Measurements from ENCODE around the gene KRT82.

The KRT82 gene

GRCh38 chr12:52364061-52364460, 42.1 kb downstream of the KRT82 start:
- no peak overlapping the region for H3K4me3 ChIP-seq (ENCODE audit: insufficient read depth, low read depth, low read length)
- H3K27me3 ChIP-seq (ENCODE audit: control insufficient read depth, insufficient read depth, low read length, poor library complexity, severe bottlenecking), result no peaks in the 10 kb centered on the region
- 93 to 94% methylated on average over 6 to 7 of the region's 7 CpGs for WGBS, 2 experiments

GRCh38 chr12:52363111-52363679, 42.9 kb downstream of the KRT82 start:
- H3K36me3 ChIP-seq (ENCODE audit: control insufficient read depth, insufficient read depth, low read length), result no peaks in the 10 kb centered on the region
- H3K4me1 ChIP-seq (ENCODE audit: control insufficient read depth, insufficient read depth, low read length), result no peaks in the 10 kb centered on the region
- no peak overlapping the region for H3K4me3 ChIP-seq (ENCODE audit: insufficient read depth, low read depth, low read length)
- WGBS, 2 experiments, result 94 to 95% methylated on average over 12 of the region's 12 CpGs
- no peaks in the 10 kb centered on the region for H3K27me3 ChIP-seq (ENCODE audit: control insufficient read depth, insufficient read depth, low read length, poor library complexity, severe bottlenecking)
- no peaks in the 10 kb centered on the region for H3K9me3 ChIP-seq (ENCODE audit: control insufficient read depth, low read length)
- no peak overlapping the region for H3K27ac ChIP-seq (ENCODE audit: insufficient read depth, low read depth, low read length, poor library complexity, severe bottlenecking)

More at GRCh38 chr12:52364061-52364460, 42.1 kb downstream of the KRT82 start:
- no peaks in the 10 kb centered on the region for H3K4me1 ChIP-seq (ENCODE audit: control insufficient read depth, insufficient read depth, low read length)
- no peaks in the 10 kb centered on the region for H3K9me3 ChIP-seq (ENCODE audit: control insufficient read depth, low read length)
- H3K27ac ChIP-seq (ENCODE audit: insufficient read depth, low read depth, low read length, poor library complexity, severe bottlenecking), result no peak overlapping the region
- no peaks in the 10 kb centered on the region for H3K36me3 ChIP-seq (ENCODE audit: control insufficient read depth, insufficient read depth, low read length)

DNA sequence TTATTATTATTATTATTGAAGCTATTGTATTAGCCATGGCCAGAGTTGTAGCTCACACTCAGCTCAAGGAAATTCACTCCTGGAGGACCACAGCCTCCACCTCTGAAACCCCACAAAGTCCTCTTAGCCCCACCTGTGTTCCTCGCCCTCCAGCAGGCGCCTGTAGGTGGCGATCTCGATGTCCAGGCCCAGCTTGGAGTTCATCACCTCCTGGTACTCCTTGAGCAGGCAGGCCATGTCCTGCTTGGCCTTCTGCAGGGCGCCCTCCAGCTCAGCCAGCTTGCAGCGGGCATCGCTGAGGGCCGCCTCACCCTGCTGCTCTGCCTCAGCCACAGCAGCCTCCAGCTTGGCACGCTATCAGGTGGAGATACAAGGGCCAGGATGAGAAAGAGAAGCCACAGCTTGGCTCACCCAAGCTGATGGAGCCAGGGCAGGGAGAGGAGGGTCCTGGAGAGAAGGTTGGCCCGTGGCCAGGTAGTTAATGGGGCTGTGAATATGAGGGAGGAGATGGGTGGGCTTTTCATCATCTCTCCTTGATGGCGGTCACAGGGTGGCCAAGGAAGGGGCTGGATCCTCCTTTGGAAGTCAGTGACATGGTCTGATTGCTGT, 43.9 kb downstream of the KRT82 start:
- Histone ChIP-seq H3K27me3 (ENCODE audit: control insufficient read depth, insufficient read depth, low read length, poor library complexity, severe bottlenecking) (no peaks in the 10 kb centered on the region), H3K27ac (ENCODE audit: insufficient read depth, low read depth, low read length, poor library complexity, severe bottlenecking) (no peak overlapping the region), H3K9me3 (ENCODE audit: control insufficient read depth, low read length) (no peaks in the 10 kb centered on the region), H3K36me3 (ENCODE audit: control insufficient read depth, insufficient read depth, low read length) (no peaks in the 10 kb centered on the region), H3K4me3 (ENCODE audit: insufficient read depth, low read depth, low read length) (no peak overlapping the region), H3K4me1 (ENCODE audit: control insufficient read depth, insufficient read depth, low read length) (no peaks in the 10 kb centered on the region)
- 86 to 87% methylated on average over 11 of the region's 11 CpGs for WGBS, 2 experiments

DNA sequence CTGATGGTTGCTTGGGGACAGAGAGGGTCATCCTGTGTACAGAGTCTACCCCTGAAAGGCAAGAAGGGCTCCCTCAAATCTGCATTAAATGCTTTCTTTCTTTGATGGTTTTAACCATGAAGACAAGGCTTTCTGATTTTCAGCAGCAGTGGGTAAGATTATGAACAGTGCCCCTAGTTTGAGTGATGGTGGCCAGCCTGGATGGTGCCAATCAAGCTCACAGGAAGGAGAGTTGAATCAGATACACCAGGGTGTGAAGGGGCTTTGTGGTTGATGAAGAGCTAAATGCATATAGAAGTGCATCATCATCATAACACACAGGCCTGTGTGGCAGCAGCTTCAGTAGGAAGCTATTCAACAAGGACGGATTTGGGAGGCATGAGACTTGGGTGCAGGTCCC, 44.6 kb downstream of the KRT82 start:
- no peaks in the 10 kb centered on the region for H3K4me1 ChIP-seq (ENCODE audit: control insufficient read depth, insufficient read depth, low read length)
- 95 to 100% methylated on average over 1 of the region's 1 CpG for WGBS, 2 experiments
- no peaks in the 10 kb centered on the region for H3K9me3 ChIP-seq (ENCODE audit: control insufficient read depth, low read length)
- no peak overlapping the region for H3K4me3 ChIP-seq (ENCODE audit: insufficient read depth, low read depth, low read length)
- H3K27ac ChIP-seq (ENCODE audit: insufficient read depth, low read depth, low read length, poor library complexity, severe bottlenecking), result no peak overlapping the region
- no peaks in the 10 kb centered on the region for H3K27me3 ChIP-seq (ENCODE audit: control insufficient read depth, insufficient read depth, low read length, poor library complexity, severe bottlenecking)
- no peaks in the 10 kb centered on the region for H3K36me3 ChIP-seq (ENCODE audit: control insufficient read depth, insufficient read depth, low read length)

- Histone ChIP-seq H3K4me1 (ENCODE audit: control insufficient read depth, insufficient read depth, low read length) (no peaks in the 10 kb centered on the region), H3K27ac (ENCODE audit: insufficient read depth, low read depth, low read length, poor library complexity, severe bottlenecking) (no peak overlapping the region), H3K9me3 (ENCODE audit: control insufficient read depth, low read length) (no peaks in the 10 kb centered on the region), H3K27me3 (ENCODE audit: control insufficient read depth, insufficient read depth, low read length, poor library complexity, severe bottlenecking) (no peaks in the 10 kb centered on the region), H3K36me3 (ENCODE audit: control insufficient read depth, insufficient read depth, low read length) (no peaks in the 10 kb centered on the region), H3K4me3 (ENCODE audit: insufficient read depth, low read depth, low read length) (no peak overlapping the region)
- 92% methylated on average over 13 of the region's 13 CpGs for WGBS, 2 experiments
Measured at GRCh38 chr12:52360663-52361271, 45.4 kb downstream of the KRT82 start.

- Histone ChIP-seq H3K4me3 (ENCODE audit: insufficient read depth, low read depth, low read length) (no peak overlapping the region), H3K9me3 (ENCODE audit: control insufficient read depth, low read length) (no peaks in the 10 kb centered on the region), H3K27me3 (ENCODE audit: control insufficient read depth, insufficient read depth, low read length, poor library complexity, severe bottlenecking) (no peaks in the 10 kb centered on the region), H3K27ac (ENCODE audit: insufficient read depth, low read depth, low read length, poor library complexity, severe bottlenecking) (no peak overlapping the region), H3K36me3 (ENCODE audit: control insufficient read depth, insufficient read depth, low read length) (no peaks in the 10 kb centered on the region), H3K4me1 (ENCODE audit: control insufficient read depth, insufficient read depth, low read length) (no peaks in the 10 kb centered on the region)
- whole genome bisulfite sequencing, 2 experiments, result 92 to 94% methylated on average over 7 of the region's 7 CpGs
Measured at GRCh38 chr12:52360106-52360662, 46.0 kb downstream of the KRT82 start.

- Histone ChIP-seq H3K27ac (ENCODE audit: insufficient read depth, low read depth, low read length, poor library complexity, severe bottlenecking) (no peak overlapping the region), H3K36me3 (ENCODE audit: control insufficient read depth, insufficient read depth, low read length) (no peaks in the 10 kb centered on the region), H3K4me3 (ENCODE audit: insufficient read depth, low read depth, low read length) (no peak overlapping the region), H3K27me3 (ENCODE audit: control insufficient read depth, insufficient read depth, low read length, poor library complexity, severe bottlenecking) (no peaks in the 10 kb centered on the region), H3K4me1 (ENCODE audit: control insufficient read depth, insufficient read depth, low read length) (no peaks in the 10 kb centered on the region), H3K9me3 (ENCODE audit: control insufficient read depth, low read length) (no peaks in the 10 kb centered on the region)
- 91 to 94% methylated on average over 5 of the region's 5 CpGs for WGBS, 2 experiments
Measured at GRCh38 chr12:52359621-52360061, 46.5 kb downstream of the KRT82 start.

DNA sequence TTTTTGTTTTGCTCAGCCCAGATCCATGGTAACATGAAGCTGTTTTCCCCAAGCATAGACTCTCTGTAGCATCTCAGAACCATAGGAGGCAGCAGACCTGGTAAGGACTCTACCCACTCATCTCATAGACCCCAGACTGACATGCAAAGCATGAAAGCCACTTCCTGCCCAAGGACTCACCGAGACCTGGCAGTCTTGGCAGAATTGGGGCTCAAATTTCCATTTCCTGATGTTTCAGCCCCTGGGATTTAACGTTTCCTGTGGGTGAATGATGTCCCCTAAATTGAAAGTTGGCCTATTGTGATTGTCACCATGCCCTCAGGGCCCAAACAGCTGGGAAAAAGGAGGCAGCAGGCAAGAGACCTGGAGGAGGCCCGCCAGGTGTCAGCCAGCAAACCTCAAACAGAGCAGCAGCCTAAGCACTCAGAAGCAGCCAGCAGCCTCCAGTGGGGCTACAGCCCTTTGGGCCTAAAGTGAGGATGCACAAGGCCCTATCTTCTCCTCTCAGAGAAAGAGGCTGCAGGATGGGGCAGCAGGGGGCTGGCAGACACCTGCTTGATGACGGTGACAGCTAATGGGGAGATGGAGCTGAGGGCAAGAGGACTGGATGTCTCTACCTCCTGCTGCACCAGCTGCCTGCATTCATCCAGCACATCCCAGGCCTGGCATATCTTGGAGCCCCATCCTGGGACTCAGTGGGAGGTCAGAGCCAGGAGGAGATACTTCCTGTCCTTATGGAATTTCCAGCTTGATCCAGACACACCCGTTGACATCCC, 47.4 kb downstream of the KRT82 start:
- no peak overlapping the region for H3K4me3 ChIP-seq (ENCODE audit: insufficient read depth, low read depth, low read length)
- no peaks in the 10 kb centered on the region for H3K27me3 ChIP-seq (ENCODE audit: control insufficient read depth, insufficient read depth, low read length, poor library complexity, severe bottlenecking)
- WGBS, 2 experiments, result 84 to 90% methylated on average over 5 of the region's 5 CpGs
- H3K27ac ChIP-seq (ENCODE audit: insufficient read depth, low read depth, low read length, poor library complexity, severe bottlenecking), result no peak overlapping the region
- H3K9me3 ChIP-seq (ENCODE audit: control insufficient read depth, low read length), result no peaks in the 10 kb centered on the region
- H3K36me3 ChIP-seq (ENCODE audit: control insufficient read depth, insufficient read depth, low read length), result no peaks in the 10 kb centered on the region
- H3K4me1 ChIP-seq (ENCODE audit: control insufficient read depth, insufficient read depth, low read length), result no peaks in the 10 kb centered on the region

- Histone ChIP-seq H3K27me3 (ENCODE audit: control insufficient read depth, insufficient read depth, low read length, poor library complexity, severe bottlenecking) (no peaks in the 10 kb centered on the region), H3K4me1 (ENCODE audit: control insufficient read depth, insufficient read depth, low read length) (no peaks in the 10 kb centered on the region), H3K27ac (ENCODE audit: insufficient read depth, low read depth, low read length, poor library complexity, severe bottlenecking) (no peak overlapping the region), H3K4me3 (ENCODE audit: insufficient read depth, low read depth, low read length) (no peak overlapping the region), H3K9me3 (ENCODE audit: control insufficient read depth, low read length) (no peaks in the 10 kb centered on the region), H3K36me3 (ENCODE audit: control insufficient read depth, insufficient read depth, low read length) (no peaks in the 10 kb centered on the region)
- 95 to 97% methylated on average over 20 of the region's 20 CpGs for WGBS, 2 experiments
Measured at GRCh38 chr12:52356762-52357580, 49.2 kb downstream of the KRT82 start.

All from ectodermal cell (in vitro differentiated cells).